Measurements from ENCODE around the gene TXLNB. TPM values are rescaled to one million over a fixed set of nuclear protein-coding genes. Genes with fewer than 3 reads are reported as not detected.
"Not testable (repeated sequence)": the region's sequence is repeated elsewhere in the genome, so short reads cannot be mapped to it uniquely, and the experiment has no call there.

Gene TXLNB
- total RNA-seq, 2 experiments from 2014 or later: 0.17 to 0.19 TPM

- no peaks in the 10 kb centered on the region for H3K36me3 Mint-ChIP-seq (ENCODE audit: low read depth)
- no peak for TF ChIP-seq CTCF (IDR thresholded peaks at IDR 0.05)
- intact Hi-C loops (cut with DNase I, micrococcal nuclease): loop anchor here in 1 of 2 experiments (5.0 kb wide), 2 partner anchors 36 to 39 kb away; no protein-coding TSS in a partner anchor
- Histone ChIP-seq H3K36me3 (ENCODE audit: insufficient read depth, low read length) (no peaks in the 10 kb centered on the region), H3K4me1 (ENCODE audit: insufficient read depth, low read length) (peaks cover 29% of the 10 kb centered on the region), H3K27me3 (ENCODE audit: control insufficient read depth in 1 of 2, insufficient read depth in 2 of 2, low read length in 2 of 2) (no peaks in the 10 kb centered on the region), H3K9me3 (ENCODE audit: control insufficient read depth in 1 of 2, insufficient read depth in 1 of 2, low read length in 2 of 2) (no peaks in the 10 kb centered on the region), H3K27ac (ENCODE audit: low read depth in 1 of 2, low read length in 2 of 2) (no peak overlapping the region), H3K4me3 (ENCODE audit: low read length) (no peak overlapping the region)
- DNase-seq (no peak), ATAC-seq (ENCODE audit: poor library complexity) (no peak)
- no peak overlapping the region for H3K27ac Mint-ChIP-seq
- no peak overlapping the region for H3K4me3 Mint-ChIP-seq
- no peaks in the 10 kb centered on the region for H3K27me3 Mint-ChIP-seq
- CTCF ChIA-PET: interaction anchor here (0.6 kb wide), 1 partner anchor 21 kb away, joined by 3 read pairs; no protein-coding TSS in a partner anchor
- H3K9me3 Mint-ChIP-seq: no peaks in the 10 kb centered on the region
- peaks cover 44% of the 10 kb centered on the region for H3K4me1 Mint-ChIP-seq (ENCODE audit: low read depth)
- POLR2A ChIA-PET: interaction anchor here (1.0 kb wide), 1 partner anchor 69 kb away, joined by 3 read pairs; no protein-coding TSS in a partner anchor
Measured at GRCh38 chr6:139287868-139288267, 3.9 kb downstream of the TXLNB start.

- H3K27ac Mint-ChIP-seq, POLR2A ChIA-PET: not testable (repeated sequence)
Measured at GRCh38 chr6:139286438-139286837, 5.4 kb downstream of the TXLNB start.

GRCh38 chr6:139285590-139285989 lies 6.2 kb downstream of the TXLNB start:
- Histone ChIP-seq H3K9me3 (ENCODE audit: control insufficient read depth in 1 of 2, insufficient read depth in 1 of 2, low read length in 2 of 2) (no peaks in the 10 kb centered on the region), H3K27ac (ENCODE audit: low read depth in 1 of 2, low read length in 2 of 2) (no peak overlapping the region), H3K27me3 (ENCODE audit: control insufficient read depth in 1 of 2, insufficient read depth in 2 of 2, low read length in 2 of 2) (no peaks in the 10 kb centered on the region), H3K4me3 (ENCODE audit: low read length) (no peak overlapping the region), H3K4me1 (ENCODE audit: insufficient read depth, low read length) (peaks cover 16% of the 10 kb centered on the region), H3K36me3 (ENCODE audit: insufficient read depth, low read length) (no peaks in the 10 kb centered on the region)
- ATAC-seq (ENCODE audit: poor library complexity) (no peak), DNase-seq (no peak)
- TF ChIP-seq CTCF (IDR thresholded peaks at IDR 0.05): no peak
- POLR2A ChIA-PET: no interaction called here
- Mint-ChIP-seq H3K9me3 (no peaks in the 10 kb centered on the region), H3K36me3 (ENCODE audit: low read depth) (no peaks in the 10 kb centered on the region), H3K27ac (no peak overlapping the region), H3K27me3 (no peaks in the 10 kb centered on the region), H3K4me1 (ENCODE audit: low read depth) (peaks cover 24% of the 10 kb centered on the region), H3K4me3 (no peak overlapping the region)
- CTCF ChIA-PET: no interaction called here
- intact Hi-C loops (cut with DNase I, micrococcal nuclease): loop anchor here in 1 of 2 experiments (5.0 kb wide), 2 partner anchors 33 to 42 kb away; no protein-coding TSS in a partner anchor

More at GRCh38 chr6:139286438-139286837, 5.4 kb downstream of the TXLNB start:
- H3K27me3 ChIP-seq (ENCODE audit: control insufficient read depth in 1 of 2, insufficient read depth in 2 of 2, low read length in 2 of 2); H3K9me3 Mint-ChIP-seq; H3K9me3 ChIP-seq (ENCODE audit: control insufficient read depth in 1 of 2, insufficient read depth in 1 of 2, low read length in 2 of 2); H3K27ac ChIP-seq (ENCODE audit: low read depth in 1 of 2, low read length in 2 of 2); H3K36me3 Mint-ChIP-seq (ENCODE audit: low read depth); DNase-seq; H3K4me3 ChIP-seq (ENCODE audit: low read length); ATAC-seq (ENCODE audit: poor library complexity); H3K27me3 Mint-ChIP-seq; H3K4me3 Mint-ChIP-seq; CTCF ChIA-PET; H3K36me3 ChIP-seq (ENCODE audit: insufficient read depth, low read length): not testable (repeated sequence)
- intact Hi-C loops (cut with DNase I, micrococcal nuclease): loop anchor here in 1 of 2 experiments (5.0 kb wide), 2 partner anchors 34 to 41 kb away; no protein-coding TSS in a partner anchor
- H3K4me1 ChIP-seq (ENCODE audit: insufficient read depth, low read length): peaks cover 16% of the 10 kb centered on the region
- peaks cover 30% of the 10 kb centered on the region for H3K4me1 Mint-ChIP-seq (ENCODE audit: low read depth)

- no peaks in the 10 kb centered on the region for H3K36me3 Mint-ChIP-seq (ENCODE audit: low read depth)
- CTCF ChIA-PET: no interaction called here
Measured at GRCh38 chr6:139284789-139285188, 7.0 kb downstream of the TXLNB start.

More at GRCh38 chr6:139284789-139285188, 7.0 kb downstream of the TXLNB start:
- H3K4me3 Mint-ChIP-seq: no peak overlapping the region
- ATAC-seq (ENCODE audit: poor library complexity) (no peak), DNase-seq (no peak)
- H3K4me1 ChIP-seq (ENCODE audit: insufficient read depth, low read length): peaks cover 16% of the 10 kb centered on the region
- no peak overlapping the region for H3K4me3 ChIP-seq (ENCODE audit: low read length)
- H3K9me3 ChIP-seq (ENCODE audit: control insufficient read depth in 1 of 2, insufficient read depth in 1 of 2, low read length in 2 of 2): no peaks in the 10 kb centered on the region
- no peaks in the 10 kb centered on the region for H3K27me3 Mint-ChIP-seq
- H3K9me3 Mint-ChIP-seq: no peaks in the 10 kb centered on the region
- no peak overlapping the region for H3K27ac ChIP-seq (ENCODE audit: low read depth in 1 of 2, low read length in 2 of 2)
- intact Hi-C loops (cut with DNase I, micrococcal nuclease): loop anchor here in 1 of 2 experiments (5.0 kb wide), 2 partner anchors 32 to 43 kb away; no protein-coding TSS in a partner anchor
- H3K27me3 ChIP-seq (ENCODE audit: control insufficient read depth in 1 of 2, insufficient read depth in 2 of 2, low read length in 2 of 2): no peaks in the 10 kb centered on the region
- H3K36me3 ChIP-seq (ENCODE audit: insufficient read depth, low read length): no peaks in the 10 kb centered on the region
- POLR2A ChIA-PET: no interaction called here
- peaks cover 22% of the 10 kb centered on the region for H3K4me1 Mint-ChIP-seq (ENCODE audit: low read depth)
- no peak overlapping the region for H3K27ac Mint-ChIP-seq
- TF ChIP-seq CTCF (IDR thresholded peaks at IDR 0.05): no peak

Measured in CD4-positive, alpha-beta T cell (primary cell).